ENCODE data around the gene ST7. TPM values are rescaled to one million over a fixed set of nuclear protein-coding genes. Genes with fewer than 3 reads are reported as not detected.

ST7 gene
- total RNA-seq, 2 experiments from 2014 or later: 6.7 to 7.4 TPM

DNA sequence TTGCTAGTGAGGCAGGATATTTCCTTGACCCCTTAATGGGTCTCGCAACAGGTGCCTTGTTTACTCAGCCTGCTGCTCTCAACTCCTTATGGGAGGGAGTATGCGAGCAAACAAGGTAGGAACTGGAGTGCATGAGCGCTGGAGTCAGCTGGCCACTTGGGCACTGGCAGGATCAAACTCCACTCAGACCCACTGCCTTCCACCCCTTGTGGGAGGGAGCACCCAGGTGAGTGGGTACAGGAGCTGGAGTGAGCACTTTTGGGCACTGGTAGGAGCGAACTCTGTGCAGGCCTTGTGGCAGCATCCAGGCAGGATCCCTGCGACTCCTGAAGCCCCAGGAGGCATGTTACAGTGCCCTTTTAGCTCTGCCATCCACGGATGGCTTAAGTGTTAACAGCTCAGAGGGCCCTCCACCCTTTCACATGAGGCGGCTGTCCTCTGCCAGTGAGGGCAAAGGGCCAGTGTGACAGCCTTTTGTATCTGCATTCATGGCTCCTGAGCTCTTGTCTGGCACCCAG lies 123.2 kb downstream of the ST7 start:
- CTCF ChIA-PET: no interaction called here
- Mint-ChIP-seq H3K9me3 (peaks cover 3% of the 10 kb centered on the region), H3K36me3 (ENCODE audit: low read depth) (no peaks in the 10 kb centered on the region), H3K27ac (no peak overlapping the region), H3K4me3 (no peak overlapping the region), H3K27me3 (no peaks in the 10 kb centered on the region), H3K4me1 (no peaks in the 10 kb centered on the region)
- no peak for DNase-seq
- POLR2A ChIA-PET: no interaction called here

DNA sequence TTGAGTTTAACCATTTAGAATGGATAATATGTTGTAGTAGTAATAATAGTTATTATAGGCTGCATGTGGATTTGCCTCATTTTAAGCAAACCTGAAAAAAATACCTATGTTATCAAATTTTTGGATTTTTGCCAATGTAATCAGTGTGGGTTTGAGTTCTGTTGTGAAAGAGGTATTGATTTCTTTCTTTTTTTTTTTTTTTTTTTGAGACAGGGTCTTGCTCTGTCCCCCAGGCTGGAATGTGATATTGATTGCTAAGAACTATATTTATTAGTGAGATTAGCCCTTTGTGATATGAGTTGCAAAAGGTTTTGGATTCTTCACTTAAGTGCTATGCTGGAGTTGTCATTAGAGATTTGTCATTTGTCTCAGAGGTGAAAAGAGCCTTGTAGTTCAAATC lies 124.4 kb downstream of the ST7 start:
- H3K27me3 Mint-ChIP-seq: no peaks in the 10 kb centered on the region
- ChIA-PET POLR2A (no interaction called here), CTCF (no interaction called here)

DNA sequence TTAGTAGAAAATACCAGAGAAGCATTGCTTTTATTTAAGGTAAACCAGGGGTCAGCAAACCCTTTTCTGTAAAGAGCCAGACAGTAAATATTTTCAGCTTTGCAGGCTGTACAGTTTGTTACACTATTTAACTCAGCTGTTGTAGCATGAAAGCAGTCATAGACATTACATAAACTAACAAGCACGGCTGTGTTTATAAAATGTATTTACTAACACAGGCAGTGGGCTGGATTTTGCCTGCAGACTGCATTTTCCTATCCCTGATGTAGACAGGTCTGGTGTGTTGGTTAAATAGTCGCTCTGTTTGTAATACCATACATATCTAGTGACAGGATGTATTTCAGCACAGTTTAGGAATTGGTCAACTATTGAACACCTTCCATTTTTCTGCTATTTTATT lies 129.3 kb downstream of the ST7 start:
- ChIA-PET POLR2A (no interaction called here), CTCF (no interaction called here)
- H3K36me3 Mint-ChIP-seq (ENCODE audit: low read depth): no peaks in the 10 kb centered on the region
- H3K9me3 Mint-ChIP-seq: no peaks in the 10 kb centered on the region
- H3K4me1 Mint-ChIP-seq: peaks cover 9% of the 10 kb centered on the region
- H3K27me3 Mint-ChIP-seq: no peaks in the 10 kb centered on the region
- H3K27ac Mint-ChIP-seq: no peak overlapping the region
- DNase-seq: no peak
- H3K4me3 Mint-ChIP-seq: no peak overlapping the region

More for the DNA sequence above, 124.4 kb downstream of the ST7 start:
- Mint-ChIP-seq H3K9me3 (peaks cover 3% of the 10 kb centered on the region), H3K27ac (no peak overlapping the region), H3K4me3 (no peak overlapping the region), H3K36me3 (ENCODE audit: low read depth) (no peaks in the 10 kb centered on the region), H3K4me1 (no peaks in the 10 kb centered on the region)
- no peak for DNase-seq

DNA sequence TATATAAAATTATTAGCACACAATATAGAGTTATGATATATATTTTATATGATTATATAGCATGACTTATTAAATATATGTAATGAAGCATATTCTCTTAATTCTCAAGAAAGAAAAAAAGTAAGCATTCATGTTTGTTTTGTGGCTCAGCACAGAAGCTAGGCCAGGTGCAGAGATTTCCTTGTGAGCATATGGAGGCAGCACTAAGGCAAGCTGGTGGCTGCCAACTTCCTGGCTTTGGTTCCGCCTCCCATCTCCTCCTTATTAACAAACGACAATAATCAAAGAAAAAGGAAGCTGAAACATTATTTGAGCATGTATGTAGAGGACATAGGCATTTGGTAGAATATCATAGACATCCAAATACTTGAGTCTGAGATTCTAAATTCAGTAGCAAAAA lies 130.3 kb downstream of the ST7 start:
- no peak overlapping the region for H3K27ac Mint-ChIP-seq
- no peak overlapping the region for H3K4me3 Mint-ChIP-seq
- CTCF ChIA-PET: no interaction called here
- POLR2A ChIA-PET: no interaction called here
- H3K36me3 Mint-ChIP-seq (ENCODE audit: low read depth): no peaks in the 10 kb centered on the region
- H3K4me1 Mint-ChIP-seq: peaks cover 14% of the 10 kb centered on the region
- DNase-seq: no peak
- no peaks in the 10 kb centered on the region for H3K9me3 Mint-ChIP-seq
- H3K27me3 Mint-ChIP-seq: no peaks in the 10 kb centered on the region

DNA sequence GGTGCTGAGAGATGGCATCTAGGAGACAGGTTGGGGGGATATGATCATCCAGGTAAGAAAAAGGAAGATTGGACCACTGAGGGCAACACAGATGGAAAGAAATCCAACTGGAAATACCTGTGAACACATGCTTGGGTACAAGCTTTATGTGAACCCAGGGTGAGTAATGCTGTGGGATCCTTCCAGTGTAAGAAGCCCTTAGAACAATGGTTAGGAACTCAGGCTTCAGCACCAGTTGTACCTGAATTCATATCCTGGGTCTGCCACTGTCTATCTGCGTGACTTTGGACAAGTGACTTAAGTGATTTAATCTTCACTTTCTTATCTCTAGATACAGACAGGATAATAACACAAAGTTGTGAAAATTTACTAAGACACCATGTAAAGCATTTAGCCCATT lies 131.0 kb downstream of the ST7 start:
- CTCF ChIA-PET: no interaction called here

DNA sequence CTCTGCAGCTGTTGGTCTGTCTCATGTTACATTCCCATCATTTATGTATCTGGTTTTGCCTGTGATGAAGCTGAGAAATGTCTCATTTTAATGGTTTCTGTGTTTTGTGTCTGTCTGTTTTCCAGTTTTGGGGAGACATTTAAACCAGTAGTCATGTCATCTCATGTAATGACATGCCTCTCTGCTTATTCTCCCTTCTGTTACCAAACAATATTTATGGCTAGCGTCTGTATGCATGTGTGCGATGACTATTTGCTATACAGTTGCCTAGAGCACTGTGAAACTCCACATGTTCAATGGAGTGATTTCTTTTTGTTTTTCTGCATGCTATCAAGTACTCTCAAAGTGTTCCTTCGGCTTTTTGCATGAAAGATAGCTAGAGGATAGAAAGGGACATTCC lies 132.0 kb downstream of the ST7 start:
- H3K27me3 Mint-ChIP-seq: no peaks in the 10 kb centered on the region
- H3K27ac Mint-ChIP-seq: no peak overlapping the region
- no peak overlapping the region for H3K4me3 Mint-ChIP-seq
- H3K4me1 Mint-ChIP-seq: peaks cover 14% of the 10 kb centered on the region
- ChIA-PET POLR2A (no interaction called here), CTCF (no interaction called here)
- no peak for DNase-seq
- no peaks in the 10 kb centered on the region for H3K36me3 Mint-ChIP-seq (ENCODE audit: low read depth)
- H3K9me3 Mint-ChIP-seq: no peaks in the 10 kb centered on the region

More for the DNA sequence above, 131.0 kb downstream of the ST7 start:
- H3K36me3 Mint-ChIP-seq (ENCODE audit: low read depth): no peaks in the 10 kb centered on the region
- no peaks in the 10 kb centered on the region for H3K27me3 Mint-ChIP-seq
- DNase-seq: no peak
- H3K4me3 Mint-ChIP-seq: no peak overlapping the region
- no peaks in the 10 kb centered on the region for H3K9me3 Mint-ChIP-seq
- no peak overlapping the region for H3K27ac Mint-ChIP-seq
- POLR2A ChIA-PET: no interaction called here
- peaks cover 14% of the 10 kb centered on the region for H3K4me1 Mint-ChIP-seq

DNA sequence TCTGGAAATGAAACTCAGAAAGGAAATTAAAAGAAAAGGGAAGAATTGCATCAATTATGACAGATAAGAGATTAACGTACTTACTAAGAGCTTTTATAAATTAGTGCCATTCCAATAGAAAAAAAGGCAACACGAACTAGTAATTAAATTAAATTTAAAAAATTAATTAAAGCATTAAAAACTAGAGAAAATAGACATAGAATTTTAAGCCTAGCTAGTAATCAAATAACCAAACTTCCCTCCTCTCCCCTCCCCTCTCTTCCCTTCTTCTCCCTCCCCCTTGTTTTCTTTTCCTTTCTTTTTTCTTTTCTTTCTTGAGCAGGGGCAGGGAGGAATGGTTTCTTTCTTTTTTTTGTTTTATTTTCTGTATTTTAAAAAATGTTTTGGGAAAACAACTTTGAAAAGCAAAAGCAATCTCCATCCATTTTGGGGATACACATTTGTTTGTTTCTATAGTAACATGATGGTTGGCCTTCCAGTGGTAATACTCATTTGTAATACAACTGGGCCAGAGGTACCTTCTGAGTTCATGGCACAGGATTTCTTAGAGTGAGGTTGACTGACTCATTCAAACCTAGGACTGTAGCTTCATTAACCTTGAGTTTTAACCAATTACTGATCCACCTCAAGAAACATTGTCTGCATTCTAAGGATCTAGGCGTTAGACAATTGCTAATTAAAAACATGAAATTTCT lies 132.6 kb downstream of the ST7 start:
- ChIA-PET POLR2A (no interaction called here), CTCF (no interaction called here)
- Mint-ChIP-seq H3K27me3 (no peaks in the 10 kb centered on the region), H3K9me3 (no peaks in the 10 kb centered on the region), H3K36me3 (ENCODE audit: low read depth) (no peaks in the 10 kb centered on the region), H3K27ac (no peak overlapping the region), H3K4me3 (no peak overlapping the region), H3K4me1 (peaks cover 14% of the 10 kb centered on the region)
- DNase-seq: no peak

DNA sequence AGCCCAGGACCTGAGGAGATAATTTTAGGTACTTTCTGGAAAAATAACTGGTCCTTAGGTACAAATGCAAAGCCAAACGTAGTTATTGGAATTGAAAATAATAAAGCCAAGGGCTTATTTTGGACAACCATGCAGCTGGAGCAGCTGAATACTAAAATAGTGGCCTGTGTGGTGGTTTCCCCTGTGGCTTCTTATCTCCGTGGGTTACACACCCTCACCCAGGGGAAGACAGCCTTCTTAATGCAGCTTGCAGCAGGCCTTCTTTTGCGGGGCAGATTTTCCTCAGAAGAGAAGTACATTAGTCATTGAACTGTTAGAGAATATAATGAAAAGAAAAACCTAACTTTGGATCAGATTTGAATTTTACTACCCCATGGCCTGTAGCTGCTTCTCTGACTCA lies 133.5 kb downstream of the ST7 start:
- ChIA-PET CTCF (no interaction called here), POLR2A (no interaction called here)
- H3K27ac Mint-ChIP-seq: no peak overlapping the region
- H3K4me3 Mint-ChIP-seq: no peak overlapping the region
- no peaks in the 10 kb centered on the region for H3K9me3 Mint-ChIP-seq
- H3K36me3 Mint-ChIP-seq (ENCODE audit: low read depth): no peaks in the 10 kb centered on the region
- peaks cover 14% of the 10 kb centered on the region for H3K4me1 Mint-ChIP-seq
- DNase-seq: no peak
- H3K27me3 Mint-ChIP-seq: no peaks in the 10 kb centered on the region

DNA sequence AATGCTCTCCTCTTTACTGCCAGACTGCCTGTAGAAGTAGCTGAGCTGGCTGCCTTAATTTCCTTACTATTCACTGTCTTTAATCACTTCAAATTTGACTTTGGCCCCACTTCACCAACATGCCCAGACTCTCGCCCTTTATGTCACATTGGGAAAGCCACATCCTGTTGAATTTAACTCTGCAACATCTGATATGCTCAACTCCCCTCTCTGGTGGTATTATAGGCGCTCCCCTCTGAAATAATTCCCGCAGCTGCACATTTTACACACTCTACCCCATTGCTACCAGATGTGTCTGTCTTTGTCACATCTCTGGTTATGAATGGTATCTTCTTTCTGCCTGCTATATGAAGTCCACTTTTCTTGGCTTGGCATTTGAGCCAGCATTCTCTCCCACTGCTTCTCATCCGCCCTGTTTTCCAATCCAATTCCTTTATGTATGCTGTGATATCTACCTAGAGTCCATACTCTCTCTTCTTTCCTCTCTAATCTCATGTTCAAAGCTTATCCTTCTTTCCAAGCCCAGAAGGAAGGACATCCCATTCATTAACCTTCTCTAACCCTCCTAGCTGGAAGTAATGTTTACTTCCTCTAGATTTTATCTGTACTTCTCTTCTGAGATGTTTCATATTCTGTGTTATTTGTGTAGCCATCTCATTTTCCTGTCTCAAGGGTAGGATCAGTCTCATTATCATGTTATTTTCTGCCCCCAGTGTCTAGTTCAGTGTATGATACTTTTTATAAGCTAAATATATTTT lies 134.5 kb downstream of the ST7 start:
- Mint-ChIP-seq H3K27me3 (no peaks in the 10 kb centered on the region), H3K4me3 (no peak overlapping the region), H3K4me1 (peaks cover 14% of the 10 kb centered on the region), H3K36me3 (ENCODE audit: low read depth) (no peaks in the 10 kb centered on the region), H3K9me3 (no peaks in the 10 kb centered on the region), H3K27ac (no peak overlapping the region)
- ChIA-PET CTCF (no interaction called here), POLR2A (no interaction called here)
- no peak for DNase-seq

DNA sequence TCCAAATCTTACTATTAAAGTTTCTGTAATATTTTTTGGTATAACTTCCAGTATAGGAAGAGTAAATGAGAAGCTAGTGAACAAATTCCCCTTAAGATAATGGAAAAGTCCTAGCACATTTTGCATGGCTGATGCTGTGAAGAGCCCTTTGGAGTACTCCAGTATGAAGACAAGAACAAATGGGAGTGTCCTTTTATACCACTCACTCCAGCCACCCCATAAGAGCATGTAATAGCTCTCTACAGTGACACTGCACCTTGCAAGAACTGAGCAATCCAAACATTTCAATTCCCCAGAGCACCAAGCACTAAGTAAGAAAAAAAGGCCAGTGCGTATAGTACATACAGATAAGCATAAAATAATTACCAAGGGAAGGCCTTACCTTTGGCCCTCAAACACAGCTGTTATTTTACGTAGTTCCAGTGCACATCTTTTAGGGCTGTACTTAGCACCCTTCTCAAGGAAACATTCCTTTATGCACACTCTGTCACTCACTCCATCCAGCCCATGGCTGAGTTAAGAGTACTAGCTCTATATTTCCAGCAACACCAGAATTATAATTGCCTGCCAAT lies 135.4 kb downstream of the ST7 start:
- no peak for DNase-seq
- H3K36me3 Mint-ChIP-seq (ENCODE audit: low read depth): no peaks in the 10 kb centered on the region
- no peaks in the 10 kb centered on the region for H3K9me3 Mint-ChIP-seq
- H3K4me1 Mint-ChIP-seq: peaks cover 14% of the 10 kb centered on the region
- no peak overlapping the region for H3K4me3 Mint-ChIP-seq
- ChIA-PET POLR2A (no interaction called here), CTCF (no interaction called here)
- H3K27me3 Mint-ChIP-seq: no peaks in the 10 kb centered on the region
- H3K27ac Mint-ChIP-seq: no peak overlapping the region

DNA sequence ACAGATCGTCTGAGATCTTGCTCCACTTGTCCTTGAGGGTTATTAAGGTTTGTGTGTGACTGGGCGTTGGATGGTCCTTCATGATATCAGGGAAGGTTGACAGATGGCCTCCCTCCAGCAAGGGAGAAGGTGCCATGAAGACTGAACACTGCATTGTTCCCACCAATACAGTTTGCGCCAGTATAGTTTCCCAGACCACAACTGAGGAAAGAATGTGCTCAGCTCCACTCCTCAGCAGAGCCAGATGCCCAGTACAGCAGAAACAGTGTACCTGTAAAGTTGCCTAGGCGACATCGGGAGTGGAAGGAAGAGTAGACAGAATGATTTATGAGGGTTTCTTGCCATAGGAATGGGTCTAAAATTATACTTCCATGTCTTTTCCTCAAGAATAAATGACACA lies 137.5 kb downstream of the ST7 start:
- CTCF ChIA-PET: no interaction called here
- H3K9me3 Mint-ChIP-seq: no peaks in the 10 kb centered on the region
- peaks cover 17% of the 10 kb centered on the region for H3K4me1 Mint-ChIP-seq
- H3K27me3 Mint-ChIP-seq: no peaks in the 10 kb centered on the region
- H3K4me3 Mint-ChIP-seq: no peak overlapping the region
- POLR2A ChIA-PET: no interaction called here
- no peaks in the 10 kb centered on the region for H3K36me3 Mint-ChIP-seq (ENCODE audit: low read depth)
- no peak for DNase-seq
- H3K27ac Mint-ChIP-seq: no peak overlapping the region

DNA sequence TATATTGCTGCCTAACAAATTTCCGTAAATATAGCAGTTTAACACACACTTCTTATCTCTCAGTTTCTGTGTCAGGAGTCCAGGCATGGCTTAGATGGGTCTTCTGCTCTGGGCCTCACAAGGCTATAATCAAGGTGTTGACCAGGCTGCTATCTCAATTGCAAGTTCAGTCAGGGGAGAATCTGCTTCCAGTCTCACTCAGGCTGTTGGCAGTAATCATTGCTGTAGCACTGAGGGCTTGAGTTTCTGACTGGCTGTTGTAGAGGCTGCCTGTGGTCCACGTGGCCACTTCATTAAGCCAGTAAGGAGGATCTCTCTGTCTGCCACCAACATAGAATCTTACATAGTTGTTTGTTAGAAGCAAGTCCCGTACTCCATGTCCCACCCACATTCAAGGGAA lies 138.4 kb downstream of the ST7 start:
- no peak for DNase-seq
- Mint-ChIP-seq H3K27me3 (no peaks in the 10 kb centered on the region), H3K4me3 (no peak overlapping the region), H3K27ac (no peak overlapping the region), H3K36me3 (ENCODE audit: low read depth) (no peaks in the 10 kb centered on the region), H3K9me3 (no peaks in the 10 kb centered on the region), H3K4me1 (peaks cover 15% of the 10 kb centered on the region)
- POLR2A ChIA-PET: no interaction called here
- CTCF ChIA-PET: no interaction called here

DNA sequence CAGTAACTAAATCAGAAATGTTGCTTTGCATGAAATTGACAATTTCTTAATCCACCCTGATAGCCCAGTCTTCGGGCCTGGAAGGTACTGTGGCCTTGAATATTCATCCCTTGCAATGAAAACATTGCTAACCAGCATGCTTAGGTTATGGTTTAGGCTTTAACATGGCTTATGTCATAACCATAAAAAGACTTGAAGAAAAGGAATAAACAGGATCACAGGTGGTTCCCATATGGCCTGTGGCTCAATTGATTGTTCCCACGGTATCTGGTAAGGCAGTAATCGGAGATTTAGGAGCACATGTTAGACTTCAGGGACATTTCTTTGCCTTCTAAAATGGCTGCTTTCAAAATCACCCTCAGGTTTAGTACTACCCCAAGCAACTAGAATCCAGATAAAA lies 139.5 kb downstream of the ST7 start:
- Mint-ChIP-seq H3K27ac (no peak overlapping the region), H3K4me1 (peaks cover 6% of the 10 kb centered on the region), H3K4me3 (no peak overlapping the region), H3K27me3 (no peaks in the 10 kb centered on the region), H3K36me3 (ENCODE audit: low read depth) (no peaks in the 10 kb centered on the region), H3K9me3 (no peaks in the 10 kb centered on the region)
- POLR2A ChIA-PET: no interaction called here
- CTCF ChIA-PET: interaction anchor here (0.7 kb wide), 1 partner anchor 39 kb away, joined by 3 read pairs; no protein-coding TSS in a partner anchor
- DNase-seq: no peak

DNA sequence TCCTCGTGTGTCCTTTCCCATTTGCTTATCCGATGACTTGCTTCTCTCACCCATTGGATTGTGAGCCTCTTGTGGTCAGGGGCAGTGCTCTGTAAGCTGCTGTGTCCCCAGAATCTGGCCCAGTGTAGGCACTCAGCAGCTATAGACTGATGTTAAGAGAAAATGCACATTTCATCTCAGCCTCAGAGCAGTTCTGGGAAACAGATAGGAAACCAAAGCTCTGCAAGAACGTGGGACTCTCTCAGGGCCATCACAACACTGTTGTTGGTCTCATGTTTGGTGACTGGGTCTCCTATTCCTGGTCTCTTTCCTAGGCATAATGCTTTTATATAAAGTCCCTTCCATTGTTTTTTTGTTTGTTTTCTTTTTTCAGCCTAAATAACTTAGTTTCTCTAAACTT lies 141.2 kb downstream of the ST7 start:
- POLR2A ChIA-PET: no interaction called here
- CTCF ChIA-PET: no interaction called here
- Mint-ChIP-seq H3K27ac (no peak overlapping the region), H3K36me3 (ENCODE audit: low read depth) (no peaks in the 10 kb centered on the region), H3K9me3 (no peaks in the 10 kb centered on the region), H3K4me3 (no peak overlapping the region), H3K27me3 (no peaks in the 10 kb centered on the region), H3K4me1 (peaks cover 2% of the 10 kb centered on the region)
- no peak for DNase-seq

Data from activated CD4-positive, alpha-beta memory T cell treated with anti-CD3 and anti-CD28 coated beads, Interleukin-2, amount 10 ng/mL, durations not matched to agents 7 days and 5 days (primary cell).